Central memory CD8-positive, alpha-beta T cell (primary cell): ENCODE results near the gene GALNT10.

Source experiments
- ATAC-seq: fragments of 150-1000 bp; cut with Tn5 transposase; replicated peaks from 2 replicates; pipeline ENCODE4 v1.10.0; 2022; ENCODE audit warnings: mild to moderate bottlenecking, moderate FRiP score, moderate number of reproducible peaks; ENCODE audit not compliant: poor library complexity, severe bottlenecking; ENCODE audit errors: extremely low read depth
- DNase-seq, 2 donors: peaks; one replicate each; pipeline ENCODE4 v3.0.0; 2021; ENCODE audit warnings: low spot score in 2 of 2
- H3K27ac Mint-ChIP-seq: one replicate; pipeline ENCODE4 v1.8.0; 2022; ENCODE audit warnings: low read depth, mild to moderate bottlenecking, moderate library complexity, mixed read lengths
- H3K27me3 Mint-ChIP-seq: one replicate; pipeline ENCODE4 v1.8.0; 2022; ENCODE audit warnings: mixed read lengths
- H3K36me3 Mint-ChIP-seq: one replicate; pipeline ENCODE4 v1.8.0; 2022; ENCODE audit warnings: mild to moderate bottlenecking, moderate library complexity, mixed read lengths; ENCODE audit not compliant: insufficient read depth
- H3K4me1 Mint-ChIP-seq: one replicate; pipeline ENCODE4 v1.8.0; 2022; ENCODE audit warnings: mixed read lengths
- H3K4me3 Mint-ChIP-seq: one replicate; pipeline ENCODE4 v1.8.0; 2022; ENCODE audit warnings: mild to moderate bottlenecking, moderate library complexity, mixed read lengths
- H3K9me3 Mint-ChIP-seq: one replicate; pipeline ENCODE4 v1.8.0; 2022; ENCODE audit warnings: mixed read lengths

The GALNT10 gene

DNA sequence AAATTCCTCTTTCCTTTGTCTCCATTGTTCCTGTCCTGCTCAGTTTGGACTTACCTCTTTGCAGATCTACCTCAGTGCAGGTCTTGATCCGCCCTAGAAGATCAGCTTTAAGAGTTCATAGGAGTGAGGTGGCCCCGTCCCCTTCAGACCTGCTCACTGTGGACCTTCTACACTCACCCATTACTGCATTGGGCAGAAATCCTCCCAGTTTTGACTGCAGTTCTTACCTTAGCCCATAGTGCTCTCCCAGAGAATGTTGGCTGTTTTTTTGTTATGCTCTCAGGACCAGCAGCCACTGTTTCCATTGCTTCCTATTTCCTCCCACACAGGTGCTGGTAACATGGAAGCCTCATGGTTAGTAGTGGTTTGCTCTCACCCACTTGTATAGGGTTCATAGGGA lies 63.3 kb downstream of the GALNT10 start:
- DNase-seq (no peak), ATAC-seq (no peak)
- H3K27ac Mint-ChIP-seq = no peak overlapping the region
- H3K27me3 Mint-ChIP-seq = no peaks in the 10 kb centered on the region
- H3K36me3 Mint-ChIP-seq = peaks cover 3% of the 10 kb centered on the region
- H3K9me3 Mint-ChIP-seq = no peaks in the 10 kb centered on the region
- H3K4me3 Mint-ChIP-seq = no peak overlapping the region
- H3K4me1 Mint-ChIP-seq = peaks cover 38% of the 10 kb centered on the region

DNA sequence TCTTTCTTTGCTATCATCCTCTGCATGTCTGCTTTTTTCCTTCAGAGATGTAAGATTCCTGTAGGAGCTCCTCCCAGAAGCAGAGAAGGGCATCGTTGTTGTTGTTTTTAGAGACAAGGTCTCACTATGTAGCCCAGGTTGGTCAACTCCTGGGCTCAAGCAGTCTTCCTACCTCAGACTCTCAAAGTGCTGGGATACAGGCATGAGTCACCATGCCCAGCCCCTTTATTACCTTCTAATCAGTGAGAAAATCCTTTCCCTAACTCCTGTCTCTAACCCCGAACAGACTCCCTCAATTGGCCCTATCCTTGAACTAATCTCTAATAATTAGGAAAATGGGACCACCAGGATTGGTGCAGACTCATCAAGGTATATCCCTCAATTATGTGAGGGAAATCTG lies 64.4 kb downstream of the GALNT10 start:
- Mint-ChIP-seq H3K9me3 (no peaks in the 10 kb centered on the region), H3K4me1 (peaks cover 38% of the 10 kb centered on the region), H3K36me3 (peaks cover 3% of the 10 kb centered on the region), H3K4me3 (no peak overlapping the region), H3K27me3 (no peaks in the 10 kb centered on the region), H3K27ac (no peak overlapping the region)
- ATAC-seq (no peak), DNase-seq (no peak)

DNA sequence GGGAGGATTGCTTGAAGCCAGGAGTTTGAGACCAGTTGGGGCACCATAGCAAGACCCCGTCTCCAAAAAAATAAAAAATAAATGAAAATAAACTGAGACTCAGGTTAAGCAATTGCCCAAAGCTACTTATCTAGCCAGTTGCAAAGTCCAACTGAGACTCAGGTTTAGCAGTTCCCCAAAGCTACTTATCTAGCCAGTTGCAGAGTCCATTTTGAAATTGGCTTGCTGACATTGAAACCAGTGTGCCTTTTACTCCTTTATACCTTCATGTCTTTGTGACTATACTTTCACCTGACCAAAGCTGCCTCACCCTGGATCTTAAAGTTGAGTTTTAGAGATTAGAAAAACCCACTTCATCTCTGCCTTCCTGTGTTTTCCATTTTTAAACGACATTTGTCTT lies 66.5 kb downstream of the GALNT10 start:
- H3K4me1 Mint-ChIP-seq = peaks cover 33% of the 10 kb centered on the region
- peaks cover 1% of the 10 kb centered on the region for H3K36me3 Mint-ChIP-seq
- no peak overlapping the region for H3K4me3 Mint-ChIP-seq
- H3K27ac Mint-ChIP-seq = no peak overlapping the region
- H3K27me3 Mint-ChIP-seq = no peaks in the 10 kb centered on the region
- no peaks in the 10 kb centered on the region for H3K9me3 Mint-ChIP-seq
- no peak for DNase-seq
- ATAC-seq = no peak

- Mint-ChIP-seq H3K4me1 (peaks cover 45% of the 10 kb centered on the region), H3K36me3 (peaks cover 1% of the 10 kb centered on the region), H3K27me3 (no peaks in the 10 kb centered on the region), H3K27ac (no peak overlapping the region), H3K4me3 (no peak overlapping the region), H3K9me3 (no peaks in the 10 kb centered on the region)
- ATAC-seq (no peak), DNase-seq (no peak)
Observed at GRCh38 chr5:154258531-154259217, 68.1 kb downstream of the GALNT10 start.

- no peak overlapping the region for H3K27ac Mint-ChIP-seq
- DNase-seq (no peak), ATAC-seq (no peak)
- H3K4me1 Mint-ChIP-seq = peaks cover 40% of the 10 kb centered on the region
- no peaks in the 10 kb centered on the region for H3K27me3 Mint-ChIP-seq
- no peaks in the 10 kb centered on the region for H3K9me3 Mint-ChIP-seq
- no peak overlapping the region for H3K4me3 Mint-ChIP-seq
- H3K36me3 Mint-ChIP-seq = peaks cover 1% of the 10 kb centered on the region
Observed at GRCh38 chr5:154260224-154260927, 69.8 kb downstream of the GALNT10 start.

DNA sequence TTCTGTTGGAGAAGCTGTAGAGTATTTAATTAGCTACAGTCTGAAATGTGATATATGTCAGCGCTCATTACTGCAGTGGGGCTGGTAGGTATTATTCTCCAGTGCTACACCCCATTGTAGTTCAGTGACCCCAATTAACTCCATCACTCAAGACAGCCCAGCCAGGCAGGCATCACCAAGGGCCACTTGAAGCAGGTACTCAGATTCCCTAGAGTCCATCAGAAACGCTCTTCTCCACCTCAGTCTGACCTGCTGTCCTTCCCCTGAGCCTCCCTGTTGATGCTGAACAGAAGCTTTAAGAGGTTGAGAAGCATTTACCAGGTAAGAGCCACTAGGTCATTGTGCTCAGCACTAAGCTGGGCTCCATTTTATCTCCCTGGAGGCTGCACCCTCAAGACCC lies 71.8 kb downstream of the GALNT10 start:
- H3K4me3 Mint-ChIP-seq = no peak overlapping the region
- no peaks in the 10 kb centered on the region for H3K27me3 Mint-ChIP-seq
- peaks cover 41% of the 10 kb centered on the region for H3K4me1 Mint-ChIP-seq
- peaks cover 1% of the 10 kb centered on the region for H3K36me3 Mint-ChIP-seq
- DNase-seq (no peak), ATAC-seq (no peak)
- no peak overlapping the region for H3K27ac Mint-ChIP-seq
- H3K9me3 Mint-ChIP-seq = no peaks in the 10 kb centered on the region

GRCh38 chr5:154264549-154265196 lies 74.1 kb downstream of the GALNT10 start:
- Mint-ChIP-seq H3K9me3 (no peaks in the 10 kb centered on the region), H3K4me3 (no peak overlapping the region), H3K27me3 (no peaks in the 10 kb centered on the region), H3K4me1 (peaks cover 32% of the 10 kb centered on the region), H3K36me3 (no peaks in the 10 kb centered on the region), H3K27ac (no peak overlapping the region)
- DNase-seq (no peak), ATAC-seq (no peak)

- H3K4me3 Mint-ChIP-seq = no peak overlapping the region
- H3K36me3 Mint-ChIP-seq = no peaks in the 10 kb centered on the region
- ATAC-seq = no peak
Observed at GRCh38 chr5:154265197-154265773, 74.8 kb downstream of the GALNT10 start.

GRCh38 chr5:154267516-154267915 lies 77.0 kb downstream of the GALNT10 start:
- Mint-ChIP-seq H3K4me3 (no peak overlapping the region), H3K4me1 (peaks cover 31% of the 10 kb centered on the region), H3K36me3 (no peaks in the 10 kb centered on the region), H3K9me3 (no peaks in the 10 kb centered on the region), H3K27me3 (no peaks in the 10 kb centered on the region), H3K27ac (no peak overlapping the region)
- ATAC-seq (no peak), DNase-seq (no peak)

More at GRCh38 chr5:154265197-154265773, 74.8 kb downstream of the GALNT10 start:
- no peak for DNase-seq
- Mint-ChIP-seq H3K4me1 (peaks cover 30% of the 10 kb centered on the region), H3K9me3 (no peaks in the 10 kb centered on the region), H3K27ac (no peak overlapping the region), H3K27me3 (no peaks in the 10 kb centered on the region)

DNA sequence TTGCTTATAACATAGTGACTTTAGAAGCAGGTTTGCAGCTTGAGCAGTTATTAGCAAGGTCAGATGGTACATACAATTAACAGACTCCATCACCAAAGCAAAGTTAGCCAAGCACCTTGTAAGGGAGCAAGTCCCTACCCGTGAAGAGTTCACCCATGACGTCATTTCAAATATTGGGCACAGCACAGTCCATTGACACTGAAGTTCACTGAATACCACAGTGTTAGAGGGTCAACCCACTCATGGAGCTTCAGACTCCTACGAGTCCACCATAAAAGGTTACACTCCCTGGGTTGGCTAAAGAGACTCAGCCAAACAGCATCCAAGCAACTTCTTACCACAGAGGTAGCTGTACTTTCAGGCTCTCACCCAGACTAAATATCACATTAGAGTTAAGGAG lies 77.5 kb downstream of the GALNT10 start:
- Mint-ChIP-seq H3K9me3 (no peaks in the 10 kb centered on the region), H3K36me3 (peaks cover under 1% of the 10 kb centered on the region), H3K27me3 (no peaks in the 10 kb centered on the region), H3K4me3 (no peak overlapping the region), H3K4me1 (peaks cover 32% of the 10 kb centered on the region), H3K27ac (no peak overlapping the region)
- ATAC-seq = no peak
- no peak for DNase-seq

DNA sequence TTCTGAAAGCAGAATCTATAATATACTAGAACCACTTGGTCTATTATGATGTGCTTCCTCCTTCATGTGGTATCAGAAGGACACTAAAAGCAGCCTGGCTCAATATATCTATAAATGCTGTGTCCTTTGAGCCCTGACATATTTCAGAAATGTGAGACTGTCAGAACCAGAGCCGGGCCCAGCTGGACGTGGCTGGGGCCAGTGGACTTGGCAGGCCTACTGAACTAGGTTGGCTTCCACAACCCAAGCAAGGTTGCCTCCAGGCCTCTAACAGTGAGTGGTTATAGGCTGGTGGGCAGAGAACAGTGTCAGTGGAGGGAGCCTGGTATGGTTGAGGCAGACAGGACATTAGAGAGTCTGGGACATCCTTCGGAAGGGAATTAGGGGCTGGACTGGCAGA lies 78.9 kb downstream of the GALNT10 start:
- Mint-ChIP-seq H3K4me3 (no peak overlapping the region), H3K36me3 (peaks cover 2% of the 10 kb centered on the region), H3K4me1 (peaks cover 38% of the 10 kb centered on the region), H3K27me3 (no peaks in the 10 kb centered on the region), H3K27ac (no peak overlapping the region), H3K9me3 (no peaks in the 10 kb centered on the region)
- ATAC-seq (no peak), DNase-seq (no peak)

DNA sequence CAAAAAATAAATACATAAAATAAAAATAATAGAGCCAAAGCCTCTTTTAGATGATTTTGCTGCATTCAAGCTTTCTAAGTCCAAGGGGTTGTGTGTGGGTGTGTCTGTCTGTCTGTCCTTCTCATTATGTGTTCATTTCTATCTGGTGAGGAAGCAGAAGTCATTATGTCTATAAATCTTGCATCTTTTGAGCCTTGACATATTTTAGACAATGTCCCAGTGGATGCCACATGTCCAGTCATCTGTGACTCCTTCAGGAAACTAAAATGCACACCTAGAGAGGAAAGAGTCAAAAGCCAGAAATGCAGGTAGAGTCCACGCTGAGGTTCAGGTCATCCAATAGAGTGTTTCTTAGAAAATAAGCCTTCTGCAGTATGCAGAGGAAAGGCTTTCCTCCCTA lies 80.9 kb downstream of the GALNT10 start:
- no peak for DNase-seq
- H3K4me1 Mint-ChIP-seq = peaks cover 39% of the 10 kb centered on the region
- H3K4me3 Mint-ChIP-seq = no peak overlapping the region
- ATAC-seq = no peak
- H3K9me3 Mint-ChIP-seq = no peaks in the 10 kb centered on the region
- H3K27ac Mint-ChIP-seq = peak overlapping the region; percentile 85
- H3K27me3 Mint-ChIP-seq = no peaks in the 10 kb centered on the region
- peaks cover 3% of the 10 kb centered on the region for H3K36me3 Mint-ChIP-seq
